ENCODE results near the gene TOX3.

DNA sequence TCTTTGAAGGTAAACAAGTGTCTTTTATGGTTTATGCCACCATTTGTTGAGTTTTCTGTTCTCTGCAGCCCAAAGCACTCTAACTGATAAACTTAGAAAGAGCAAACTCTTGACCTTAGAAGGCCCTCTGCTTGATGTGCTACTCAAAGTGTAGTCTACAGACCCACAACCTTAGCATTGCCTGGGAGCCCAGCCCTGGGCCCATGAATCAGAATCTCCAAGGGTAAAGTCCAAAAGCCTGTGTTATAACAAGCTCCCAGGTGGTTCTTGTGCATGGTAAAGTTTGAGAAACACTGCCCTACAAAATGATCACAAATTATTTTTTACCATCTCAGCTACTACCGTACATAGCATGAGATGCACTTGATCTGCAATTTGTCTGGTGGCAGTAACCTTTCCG lies 6.0 kb downstream of the TOX3 start:
- TF ChIP-seq EZH2 (IDR thresholded peaks at IDR 0.05; ENCODE audit: borderline replicate concordance, low read length): no peak
- TF ChIP-seq, protein P1, sequence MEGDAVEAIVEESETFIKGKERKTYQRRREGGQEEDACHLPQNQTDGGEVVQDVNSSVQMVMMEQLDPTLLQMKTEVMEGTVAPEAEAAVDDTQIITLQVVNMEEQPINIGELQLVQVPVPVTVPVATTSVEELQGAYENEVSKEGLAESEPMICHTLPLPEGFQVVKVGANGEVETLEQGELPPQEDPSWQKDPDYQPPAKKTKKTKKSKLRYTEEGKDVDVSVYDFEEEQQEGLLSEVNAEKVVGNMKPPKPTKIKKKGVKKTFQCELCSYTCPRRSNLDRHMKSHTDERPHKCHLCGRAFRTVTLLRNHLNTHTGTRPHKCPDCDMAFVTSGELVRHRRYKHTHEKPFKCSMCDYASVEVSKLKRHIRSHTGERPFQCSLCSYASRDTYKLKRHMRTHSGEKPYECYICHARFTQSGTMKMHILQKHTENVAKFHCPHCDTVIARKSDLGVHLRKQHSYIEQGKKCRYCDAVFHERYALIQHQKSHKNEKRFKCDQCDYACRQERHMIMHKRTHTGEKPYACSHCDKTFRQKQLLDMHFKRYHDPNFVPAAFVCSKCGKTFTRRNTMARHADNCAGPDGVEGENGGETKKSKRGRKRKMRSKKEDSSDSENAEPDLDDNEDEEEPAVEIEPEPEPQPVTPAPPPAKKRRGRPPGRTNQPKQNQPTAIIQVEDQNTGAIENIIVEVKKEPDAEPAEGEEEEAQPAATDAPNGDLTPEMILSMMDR (IDR thresholded peaks at IDR 0.05; ENCODE audit: low read length): no peak

Measured in OCI-LY1 (cell line).